Neural cell (in vitro differentiated cells): ENCODE measurements around the gene COLEC11.

Experiments
- POLR2AphosphoS5 ChIP-seq: IDR thresholded peaks from 2 replicates; pipeline ENCODE4 v1.6.1; 2012
- RAD21 ChIP-seq: fragments of 450-650 bp; conservative IDR thresholded peaks from 2 replicates; pipeline ENCODE4 v1.6.1; 2014; ENCODE audit warnings: antibody characterized with exemption, mild to moderate bottlenecking, moderate library complexity

GRCh38 chr2:3626118-3626811 lies 31.4 kb downstream of the COLEC11 start:
- TF ChIP-seq POLR2AphosphoS5 (no peak), RAD21 (no peak)
